Left ventricle myocardium superior (tissue), 1 donor: ENCODE measurements around the gene MRPL24. TPM values are rescaled to one million over a fixed set of nuclear protein-coding genes. Genes with fewer than 3 reads are reported as not detected.
A peak's percentile ranks its signal among the peaks of the same experiment; 100 is the strongest.

Source experiments
- ATAC-seq: fragments of 200-7000 bp; cut with Tn5 transposase; one replicate; pipeline ENCODE4 v1.9.1; 2020; ENCODE audit warnings: mild to moderate bottlenecking, moderate library complexity
- DNase-seq: peaks from one replicate; pipeline ENCODE4 v3.0.0-alpha.2; 2020
- intact Hi-C: fragments of 100-400 bp; cut with micrococcal nuclease; formaldehyde crosslinking; loops from one replicate; pipeline ENCODE4 v1.11.0; 2022
- total RNA-seq: library from RNA; stranded (reverse); fragmentation: NEBNext Ultra II Directional; extraction: Animal tissue kit (Norgen Biotek cat#: 25700); gene quantifications from one replicate; pipeline ENCODE4 v1.2.1, GENCODE V29; 2021
- donor health status: DM: no; HTN: yes; CAD: no; lungs with severe emphysema.

Gene MRPL24
- total RNA-seq, 1 donor from 2014 or later = 96.1 TPM

DNA sequence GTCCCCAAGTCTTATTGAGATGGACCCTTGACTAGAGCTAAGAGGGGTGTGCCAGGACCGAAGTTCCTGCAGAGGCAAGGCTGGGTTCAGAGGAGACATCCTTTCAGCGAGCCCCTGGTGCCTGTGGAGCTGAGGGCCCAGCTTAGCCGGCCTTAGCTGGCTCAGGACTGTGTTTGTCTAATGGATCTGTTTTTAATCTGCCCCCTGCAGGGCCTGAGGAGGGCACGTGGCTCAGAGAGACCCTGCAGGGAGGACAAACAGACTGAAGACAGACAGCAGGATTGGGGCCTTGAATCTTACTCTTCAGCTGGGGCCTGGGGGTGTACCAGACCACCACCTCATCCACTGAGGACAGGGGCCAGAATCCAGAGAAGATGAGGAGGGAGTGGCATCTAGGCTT is 37.1 kb downstream of the MRPL24 start:
- no peak for ATAC-seq

GRCh38 chr1:156703336-156703735 is 37.6 kb downstream of the MRPL24 start:
- intact Hi-C loops = no loop called here
- ATAC-seq (no peak), DNase-seq (no peak)

More for the DNA sequence above, 37.1 kb downstream of the MRPL24 start:
- DNase-seq = no peak
- intact Hi-C loops = no loop called here

DNA sequence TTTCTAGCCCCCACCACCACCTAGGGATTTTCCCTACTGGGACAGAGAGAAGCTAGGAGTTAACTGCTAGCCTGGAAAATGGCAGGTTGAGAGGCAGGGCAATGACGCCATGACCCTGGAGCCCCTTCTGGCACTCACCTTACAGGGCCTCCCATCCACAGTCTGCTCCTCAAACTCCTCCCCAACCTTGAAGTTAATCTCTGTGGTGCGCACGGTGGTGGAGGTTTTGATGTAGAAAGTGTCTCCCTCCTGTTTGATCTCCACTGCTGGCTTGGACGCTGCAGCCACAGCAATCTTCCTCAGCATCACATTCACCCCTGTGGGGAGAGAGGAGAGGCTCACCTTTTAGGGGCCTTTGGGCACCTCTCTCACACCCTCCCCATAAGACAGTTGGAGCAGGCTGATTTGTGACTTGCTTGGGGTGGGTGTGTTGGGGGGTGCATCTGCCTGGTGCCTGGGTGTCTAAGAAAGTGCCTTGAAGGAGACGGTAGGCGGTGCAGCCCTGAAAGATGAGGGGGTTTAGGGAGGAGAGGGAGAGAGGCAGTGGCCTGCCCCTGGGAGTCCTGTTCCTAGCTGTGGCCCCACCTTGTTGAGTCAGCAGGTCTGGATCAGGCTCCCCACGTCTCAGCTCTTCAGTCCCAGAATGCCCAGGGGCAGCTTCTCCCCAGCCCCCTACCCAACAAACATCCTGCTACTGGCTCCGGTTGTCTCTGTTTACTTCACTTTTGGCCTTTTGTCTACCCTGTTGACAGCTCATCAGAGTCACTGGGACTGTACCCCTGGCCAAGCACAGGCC is 40.0 kb downstream of the MRPL24 start:
- DNase-seq = no peak
- intact Hi-C loops = no loop called here
- no peak for ATAC-seq

DNA sequence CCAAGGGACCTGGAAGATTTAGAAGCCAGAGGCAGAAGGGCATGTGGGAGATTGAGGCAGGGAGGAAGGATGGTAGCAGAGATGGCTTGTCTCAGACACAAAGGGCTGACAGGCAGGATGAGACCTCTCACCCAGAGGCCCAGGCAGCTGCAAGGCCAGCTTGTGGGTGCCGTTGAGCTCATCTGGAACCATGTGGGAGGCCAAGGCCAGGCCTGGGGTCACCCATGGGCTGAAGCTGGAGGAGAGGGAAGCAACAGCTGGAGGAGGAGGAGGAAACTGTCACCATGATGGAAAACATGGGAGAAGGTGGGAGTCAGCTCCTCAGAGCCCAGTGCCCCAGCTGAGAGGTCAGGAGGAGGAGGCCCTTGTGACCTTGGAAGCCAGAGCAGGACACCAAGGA is 41.9 kb downstream of the MRPL24 start:
- intact Hi-C loops = no loop called here
- DNase-seq (no peak), ATAC-seq (no peak)

DNA sequence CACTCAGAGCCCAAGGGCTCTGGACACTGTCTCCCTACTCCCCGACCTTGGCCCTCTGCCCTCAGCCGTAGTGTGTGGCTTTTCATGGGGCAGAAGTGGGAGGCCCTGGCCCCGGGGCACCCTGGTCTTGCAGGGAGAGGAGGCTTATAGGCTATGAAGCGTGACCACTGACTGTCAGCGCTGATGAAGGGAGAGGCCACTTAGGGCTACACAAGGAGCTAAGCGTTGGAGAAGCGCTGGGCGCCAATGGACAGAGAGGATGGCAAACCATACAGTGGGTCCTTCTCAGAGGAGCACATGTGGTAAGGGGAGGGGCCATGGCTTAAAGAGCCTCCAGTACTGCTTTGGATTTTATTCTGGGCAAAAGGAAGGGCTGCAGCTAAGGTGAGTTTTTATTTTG is 43.4 kb downstream of the MRPL24 start:
- DNase-seq (no peak), ATAC-seq (no peak)
- intact Hi-C loops = no loop called here

GRCh38 chr1:156696755-156697154 is 44.1 kb downstream of the MRPL24 start:
- DNase-seq (no peak), ATAC-seq (no peak)
- intact Hi-C loops = no loop called here

DNA sequence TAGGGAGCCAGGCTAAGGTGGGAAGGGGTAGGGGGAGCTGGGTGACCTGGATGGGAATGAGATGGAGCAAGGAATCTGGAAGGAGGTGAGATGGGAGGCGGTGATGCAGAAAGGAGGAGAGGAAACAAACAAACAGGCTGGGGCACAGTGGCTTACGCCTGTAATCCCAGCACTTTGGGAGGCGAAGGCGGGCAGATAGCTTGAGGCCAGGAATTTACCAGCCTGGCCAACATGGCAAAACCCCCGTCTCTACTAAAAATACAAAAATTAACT is 46.3 kb downstream of the MRPL24 start:
- intact Hi-C loops = no loop called here
- ATAC-seq (no peak), DNase-seq (no peak)

DNA sequence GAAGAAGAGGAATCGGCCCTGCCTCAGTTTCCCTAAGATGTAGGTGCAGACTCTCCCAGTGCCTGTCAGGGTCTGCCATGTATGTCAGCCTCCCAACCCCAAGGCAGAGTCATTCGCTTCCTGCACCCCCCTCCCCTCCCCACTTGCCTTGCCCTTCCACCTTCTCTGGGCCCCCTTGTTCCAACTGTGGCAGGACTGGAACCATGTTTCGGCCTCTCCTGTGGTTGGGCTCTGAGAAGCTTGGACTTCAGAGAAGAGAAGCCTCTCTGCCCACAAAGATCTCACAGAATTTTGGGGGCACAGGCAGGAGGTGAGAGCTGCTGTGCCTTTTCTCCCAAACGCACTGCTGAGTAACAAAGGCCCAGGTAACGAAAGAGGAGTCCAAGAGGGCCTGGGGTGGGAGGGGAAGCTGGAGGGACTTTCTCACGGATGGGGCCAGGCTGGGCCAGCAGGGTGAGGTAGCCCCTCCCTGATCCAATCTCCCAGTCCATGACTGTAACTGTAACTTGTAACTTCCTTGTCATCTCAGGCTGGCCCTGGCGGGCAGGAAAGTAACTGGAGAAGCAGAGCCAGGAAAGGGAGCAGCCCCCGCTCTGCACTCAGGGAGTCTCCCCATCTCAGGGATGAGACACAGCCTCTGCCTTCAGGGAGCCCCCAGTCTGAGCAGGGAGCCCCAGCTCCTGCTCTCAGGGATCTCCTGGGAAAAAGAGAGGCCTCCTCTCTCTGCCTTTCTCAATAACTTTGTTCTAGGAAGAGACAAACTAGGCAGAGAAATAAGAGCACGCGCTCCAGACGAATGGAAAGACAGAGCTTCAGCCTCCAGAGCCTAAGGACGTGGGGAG is 46.8 kb downstream of the MRPL24 start:
- intact Hi-C loops = no loop called here
- no peak for DNase-seq
- ATAC-seq = no peak

DNA sequence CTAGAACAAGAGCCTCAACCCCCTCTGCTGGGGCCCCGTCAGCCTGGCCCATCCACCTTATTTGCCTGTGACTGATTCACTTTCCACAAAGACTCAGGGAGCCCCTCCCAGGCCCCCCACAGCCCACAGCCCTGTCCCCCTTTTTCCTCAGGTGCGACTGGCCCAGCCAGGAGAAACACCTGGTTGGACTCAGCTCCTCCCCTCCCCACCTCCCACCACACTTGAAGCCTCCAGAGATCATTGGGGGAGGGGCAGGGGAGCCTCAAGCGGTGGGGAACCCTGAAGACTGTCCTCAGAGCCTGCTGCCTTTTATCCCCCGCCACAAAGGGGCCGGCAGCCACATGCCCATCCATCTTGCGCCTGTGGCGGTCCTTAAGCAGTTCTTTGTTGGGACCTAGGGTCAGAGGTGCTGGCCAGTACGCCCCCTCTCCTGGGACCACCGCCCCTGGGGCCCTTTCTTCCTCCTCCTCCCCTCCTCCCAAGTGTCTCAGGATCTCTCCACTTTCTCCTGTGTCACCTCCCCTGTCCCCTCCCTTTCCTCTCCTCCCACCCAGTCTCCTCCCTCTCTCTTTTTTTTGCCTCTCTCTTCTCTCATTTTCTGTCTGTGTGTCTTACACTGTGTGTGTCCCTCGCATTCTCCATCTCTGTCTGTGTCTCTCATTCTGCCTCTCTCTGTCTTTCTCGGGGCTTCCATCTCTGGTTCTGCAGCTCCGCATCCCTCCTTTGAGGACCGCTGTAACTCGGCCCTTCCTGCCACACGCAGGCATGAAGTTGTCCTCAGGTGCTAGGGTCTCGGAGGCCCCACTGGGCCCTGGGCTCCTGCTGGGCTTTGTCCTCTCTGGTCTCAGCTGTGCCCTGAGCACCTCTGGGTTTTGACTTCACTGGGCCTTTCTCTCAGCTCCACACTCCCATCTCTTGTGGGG is 47.7 kb downstream of the MRPL24 start:
- DNase-seq = no peak
- no peak for ATAC-seq
- intact Hi-C loops = no loop called here

DNA sequence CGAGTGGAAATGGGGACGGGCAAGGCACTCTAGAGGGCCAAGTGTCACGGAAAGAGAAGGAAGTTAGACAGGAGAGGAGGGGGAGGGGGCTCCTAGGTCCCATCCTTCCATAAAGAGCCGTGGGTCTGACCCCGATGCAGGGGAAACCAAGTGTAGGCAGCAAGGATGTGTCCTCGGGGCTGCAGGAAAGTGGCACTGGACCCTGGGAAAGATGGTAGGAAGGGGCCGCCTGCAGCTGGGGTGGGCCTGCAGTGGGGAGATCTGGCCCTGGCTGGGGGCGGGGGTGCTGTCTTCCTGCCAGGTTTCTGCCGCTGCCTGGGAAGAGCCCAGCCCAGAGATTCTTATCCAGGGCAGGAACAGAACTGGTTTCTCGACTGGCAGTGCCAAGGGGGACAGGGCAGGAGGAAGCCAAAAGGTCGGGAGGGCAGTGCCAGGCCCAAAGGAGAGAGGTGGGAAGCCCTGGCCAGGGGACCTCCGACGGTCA is 48.4 kb downstream of the MRPL24 start:
- DNase-seq = no peak
- intact Hi-C loops = no loop called here

GRCh38 chr1:156691665-156692440 is 49.0 kb downstream of the MRPL24 start:
- intact Hi-C loops = no loop called here
- DNase-seq (no peak), ATAC-seq (no peak)

More for the DNA sequence above, 48.4 kb downstream of the MRPL24 start:
- ATAC-seq = no peak

DNA sequence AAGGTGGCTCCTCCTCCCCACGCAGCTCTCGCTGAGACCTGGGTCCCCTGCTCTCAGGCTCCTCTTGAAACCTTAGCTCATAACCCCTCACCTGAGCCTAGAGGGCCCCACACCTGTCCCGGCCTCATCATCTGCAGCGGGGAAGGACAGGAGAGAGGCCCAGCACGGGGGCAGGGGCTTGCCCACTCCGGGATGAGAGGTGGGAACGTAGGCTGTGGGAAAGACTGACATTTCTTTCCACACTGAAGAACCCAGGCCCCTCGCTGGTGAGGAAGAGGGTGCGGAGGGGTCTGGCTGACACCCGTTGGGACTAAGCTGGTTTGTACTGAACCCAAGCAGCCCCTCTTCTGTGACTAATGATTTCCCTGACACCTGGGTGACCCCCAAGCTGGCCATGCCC is 49.7 kb downstream of the MRPL24 start:
- ATAC-seq (no peak), DNase-seq (no peak)
- intact Hi-C loops = no loop called here

DNA sequence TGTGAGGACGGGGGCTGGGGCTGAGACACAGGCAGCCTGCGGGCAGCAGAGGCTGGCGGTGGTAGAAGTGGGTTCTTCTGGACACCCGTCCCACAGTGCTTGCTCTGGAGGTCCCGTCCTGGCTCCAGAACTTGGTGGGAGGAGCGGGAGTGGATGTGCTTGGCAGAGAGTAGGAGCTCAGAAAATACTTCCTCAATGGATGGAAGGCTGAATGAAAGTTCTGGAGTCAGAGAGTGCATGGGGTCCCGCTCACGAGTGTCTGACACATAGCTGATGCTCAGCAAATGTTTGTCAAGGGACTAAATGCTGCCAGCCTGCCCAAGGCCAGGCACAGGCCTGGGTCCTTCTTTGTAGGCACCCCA is 50.2 kb downstream of the MRPL24 start:
- ATAC-seq = no peak
- DNase-seq = no peak
- intact Hi-C loops = no loop called here

DNA sequence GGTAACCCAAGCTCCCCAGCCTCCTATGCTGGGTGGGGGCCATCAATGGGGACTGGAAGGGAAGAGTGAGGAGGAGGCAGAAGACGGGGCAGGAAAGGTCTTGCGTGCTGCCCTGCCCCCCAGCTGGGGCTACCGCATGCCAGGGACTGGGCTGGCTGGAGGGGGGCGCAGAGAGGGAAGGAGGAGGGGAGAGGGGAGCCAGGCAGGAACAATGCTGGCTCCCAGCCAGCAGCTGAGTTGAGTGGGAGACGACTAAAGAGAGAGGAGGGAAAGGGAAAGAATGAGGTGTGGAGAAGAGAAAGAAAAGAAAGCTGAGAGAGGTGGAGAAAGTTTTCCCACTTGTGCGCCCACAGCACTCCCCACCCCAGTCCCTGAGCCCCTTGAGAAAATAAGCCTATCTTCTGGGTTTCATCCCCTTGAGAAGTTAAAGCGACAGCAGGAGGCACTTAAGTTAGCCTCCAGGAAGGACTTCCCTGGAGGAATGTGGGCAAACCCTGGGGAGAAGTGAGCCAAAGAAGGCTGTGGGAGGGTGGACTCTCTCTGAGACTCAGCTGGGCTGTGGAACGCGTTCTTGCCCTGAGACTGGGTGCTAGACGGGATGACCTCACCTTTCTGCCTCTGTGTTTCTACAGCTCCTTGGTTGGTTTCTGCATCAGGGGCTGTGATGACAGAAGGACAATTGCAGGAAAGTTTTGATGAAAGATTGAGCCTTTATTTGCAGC is 50.8 kb downstream of the MRPL24 start:
- ATAC-seq (peak; percentile 14), DNase-seq (no peak)
- intact Hi-C loops = loop anchor here (1.0 kb wide), 1 partner anchor 35 kb away; no protein-coding TSS in a partner anchor

DNA sequence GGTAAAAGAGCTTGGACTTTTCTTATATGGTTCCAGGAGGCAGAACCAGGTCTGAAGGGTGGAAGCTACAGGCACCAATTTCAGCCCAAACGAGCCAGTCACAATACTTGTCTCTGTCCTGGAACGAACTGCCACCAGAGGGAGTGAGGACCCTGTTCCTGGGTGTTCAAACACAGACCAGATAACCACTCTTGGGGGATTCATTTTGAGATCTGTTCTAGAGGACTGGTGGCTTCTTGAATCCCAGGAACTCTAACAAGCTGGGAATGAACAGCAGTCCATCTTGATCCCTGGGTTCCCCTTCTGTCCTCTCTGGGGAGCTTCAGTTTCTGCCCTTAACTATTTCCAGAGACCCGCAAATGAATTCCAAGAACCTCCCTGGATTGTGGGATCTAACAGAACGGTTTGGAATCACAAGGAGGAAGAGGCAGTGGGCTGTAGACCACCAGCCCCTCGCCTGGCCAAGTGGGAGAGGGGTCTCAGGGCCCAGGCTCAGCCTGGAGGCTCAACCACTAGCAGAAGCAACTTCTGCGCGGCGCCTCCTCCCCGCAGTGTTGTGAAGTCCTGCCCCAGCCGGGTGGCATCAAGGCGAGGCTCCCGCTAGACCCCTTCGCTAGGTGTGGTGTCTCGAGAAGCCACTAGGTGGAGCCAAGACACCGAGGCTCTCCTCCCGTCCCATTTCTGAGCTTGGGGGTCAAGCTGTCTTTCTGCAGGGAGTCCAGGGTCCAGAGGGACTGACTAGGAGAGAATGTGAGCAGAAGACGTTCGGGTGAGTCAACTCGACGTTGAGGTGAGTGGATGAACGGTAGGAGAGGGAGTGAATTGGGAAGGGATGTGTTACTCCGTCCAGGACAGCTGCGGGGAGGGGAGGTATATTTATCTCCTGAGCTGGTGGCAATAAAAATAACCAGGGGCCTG is 51.6 kb downstream of the MRPL24 start:
- DNase-seq (peak; percentile 80), ATAC-seq (peak; percentile 94)
- intact Hi-C loops = loop anchor here (1.0 kb wide), 1 partner anchor 36 kb away; no protein-coding TSS in a partner anchor
